ENCODE measurements around the gene ABHD6. TPM values are rescaled to one million over a fixed set of nuclear protein-coding genes. Genes with fewer than 3 reads are reported as not detected.
"Not testable (repeated sequence)": the region's sequence is repeated elsewhere in the genome, so short reads cannot be mapped to it uniquely, and the experiment has no call there.

The ABHD6 gene
- total RNA-seq, 1 donor: 5.5 TPM

DNA sequence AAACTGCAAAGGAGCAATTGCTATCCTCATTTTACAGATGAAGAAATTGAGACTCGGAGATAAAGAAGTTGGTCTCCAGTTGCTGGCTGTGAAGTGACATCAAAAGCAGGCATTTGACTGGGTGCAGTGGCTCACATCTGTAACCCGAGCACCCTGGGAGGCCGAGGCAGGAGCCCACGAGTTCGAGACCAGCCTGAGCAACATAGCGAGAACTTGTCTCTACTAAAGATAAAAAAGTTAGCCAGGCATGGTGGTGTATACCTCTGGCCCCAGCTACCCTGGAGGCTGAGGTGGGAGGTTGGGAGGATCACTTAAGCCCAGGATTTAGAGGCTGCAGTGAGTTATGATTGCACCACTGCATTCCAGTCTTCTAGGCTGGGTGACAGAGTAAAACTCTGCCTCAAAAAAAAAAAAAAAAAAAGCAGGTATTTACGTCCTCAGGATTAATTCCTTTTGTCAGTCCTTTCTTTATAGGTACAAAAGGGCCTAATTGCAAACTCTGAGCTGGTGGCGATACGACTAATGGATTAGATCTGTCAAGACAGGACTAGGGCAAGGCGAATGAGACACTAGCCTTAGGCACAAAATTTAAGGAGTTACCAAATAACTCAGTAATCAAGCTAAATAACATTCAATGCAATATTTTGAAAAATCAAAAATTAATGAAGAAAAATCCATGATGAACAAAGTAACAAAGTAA lies 20.9 kb upstream of the ABHD6 start:
- H3K4me3 ChIP-seq (ENCODE audit: low read depth, low read length): no peak overlapping the region

DNA sequence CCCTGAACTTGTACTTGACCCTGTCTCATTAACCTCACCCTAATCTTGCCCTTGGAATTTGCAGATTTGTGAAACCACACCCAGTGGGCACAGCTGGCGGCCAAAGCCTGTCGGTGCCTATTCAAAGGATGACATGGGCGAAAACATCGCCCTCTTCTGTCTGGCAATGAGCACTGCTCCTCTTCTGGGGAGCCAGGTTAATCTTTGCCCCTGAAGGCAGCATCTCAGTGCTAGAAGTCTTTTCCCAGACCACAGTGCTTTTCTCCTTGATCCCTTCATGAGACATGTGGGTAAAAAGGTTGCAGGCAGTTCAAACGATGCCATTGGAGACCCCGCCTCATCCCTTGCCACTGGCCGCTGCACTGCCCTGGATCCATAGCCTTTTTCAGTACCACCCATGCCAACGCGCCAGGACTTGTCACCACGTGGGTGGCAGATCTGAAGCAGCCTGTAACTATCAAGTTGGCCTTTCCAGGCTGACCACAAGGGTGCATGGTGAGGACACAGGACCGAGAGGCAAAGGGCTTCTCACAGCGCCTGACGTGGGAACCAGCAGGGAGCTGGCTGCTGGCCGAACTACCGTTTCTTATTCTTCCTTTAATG lies 20.3 kb upstream of the ABHD6 start:
- no peak overlapping the region for H3K4me3 ChIP-seq (ENCODE audit: low read depth, low read length)
- DNase-seq (ENCODE audit: low read depth): peak; percentile 56
- TF ChIP-seq, protein P1, sequence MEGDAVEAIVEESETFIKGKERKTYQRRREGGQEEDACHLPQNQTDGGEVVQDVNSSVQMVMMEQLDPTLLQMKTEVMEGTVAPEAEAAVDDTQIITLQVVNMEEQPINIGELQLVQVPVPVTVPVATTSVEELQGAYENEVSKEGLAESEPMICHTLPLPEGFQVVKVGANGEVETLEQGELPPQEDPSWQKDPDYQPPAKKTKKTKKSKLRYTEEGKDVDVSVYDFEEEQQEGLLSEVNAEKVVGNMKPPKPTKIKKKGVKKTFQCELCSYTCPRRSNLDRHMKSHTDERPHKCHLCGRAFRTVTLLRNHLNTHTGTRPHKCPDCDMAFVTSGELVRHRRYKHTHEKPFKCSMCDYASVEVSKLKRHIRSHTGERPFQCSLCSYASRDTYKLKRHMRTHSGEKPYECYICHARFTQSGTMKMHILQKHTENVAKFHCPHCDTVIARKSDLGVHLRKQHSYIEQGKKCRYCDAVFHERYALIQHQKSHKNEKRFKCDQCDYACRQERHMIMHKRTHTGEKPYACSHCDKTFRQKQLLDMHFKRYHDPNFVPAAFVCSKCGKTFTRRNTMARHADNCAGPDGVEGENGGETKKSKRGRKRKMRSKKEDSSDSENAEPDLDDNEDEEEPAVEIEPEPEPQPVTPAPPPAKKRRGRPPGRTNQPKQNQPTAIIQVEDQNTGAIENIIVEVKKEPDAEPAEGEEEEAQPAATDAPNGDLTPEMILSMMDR (IDR thresholded peaks at IDR 0.05; ENCODE audit: insufficient read depth, low read length): peak; percentile 90

More for the DNA sequence above, 20.9 kb upstream of the ABHD6 start:
- TF ChIP-seq, protein P1 (IDR thresholded peaks at IDR 0.05; ENCODE audit: insufficient read depth, low read length): no peak
- no peak for DNase-seq (ENCODE audit: low read depth)

DNA sequence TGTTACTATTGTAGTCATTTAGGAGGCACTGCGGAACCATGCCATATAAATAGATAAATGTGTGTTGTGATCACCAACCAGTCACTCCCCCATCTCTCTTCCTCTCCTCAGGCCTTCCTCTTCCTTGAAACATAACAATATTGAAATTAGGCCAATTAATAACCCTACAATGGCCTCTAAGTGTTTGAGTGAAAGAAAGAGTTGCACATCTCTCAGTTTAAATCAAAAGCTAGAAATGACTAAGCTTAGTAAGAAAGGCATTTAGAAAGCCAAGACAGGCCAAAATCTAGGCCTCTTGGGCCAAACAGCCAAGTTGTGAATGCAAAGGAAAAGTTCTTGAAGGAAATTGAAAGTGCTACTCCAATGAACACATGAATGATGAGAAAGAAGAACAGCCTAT lies 18.7 kb upstream of the ABHD6 start:
- no peak overlapping the region for H3K4me3 ChIP-seq (ENCODE audit: low read depth, low read length)
- no peak for DNase-seq (ENCODE audit: low read depth)
- TF ChIP-seq, protein P1 (IDR thresholded peaks at IDR 0.05; ENCODE audit: insufficient read depth, low read length): no peak

DNA sequence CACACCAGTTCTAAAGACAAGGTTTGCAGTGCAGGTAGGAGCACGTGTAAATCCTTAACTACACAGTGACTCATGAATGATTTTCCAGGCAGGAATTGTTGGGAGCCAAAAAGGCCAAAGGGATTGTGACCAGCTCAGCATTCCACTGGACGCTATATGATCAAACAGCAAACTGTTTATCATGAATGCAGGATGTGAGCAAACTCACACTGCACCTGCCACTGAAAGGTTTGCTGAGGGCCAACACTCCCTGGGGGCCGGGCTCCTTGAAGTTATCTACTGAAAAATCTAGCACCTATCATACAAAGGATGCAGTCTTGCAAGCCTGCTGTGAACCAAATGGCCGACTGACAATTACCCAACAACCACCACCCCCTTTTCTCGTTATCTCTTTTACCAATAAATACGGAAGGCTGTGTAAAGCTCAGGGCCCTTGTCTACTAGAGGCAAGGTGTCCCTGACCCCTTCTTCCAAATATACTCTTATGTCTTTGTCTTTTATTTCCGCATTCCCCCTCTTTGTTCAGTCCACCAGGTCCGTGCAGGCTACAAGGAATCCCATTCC lies 15.3 kb upstream of the ABHD6 start:
- no peak overlapping the region for H3K4me3 ChIP-seq (ENCODE audit: low read depth, low read length)
- no peak for DNase-seq (ENCODE audit: low read depth)
- TF ChIP-seq, protein P1 (IDR thresholded peaks at IDR 0.05; ENCODE audit: insufficient read depth, low read length): no peak

DNA sequence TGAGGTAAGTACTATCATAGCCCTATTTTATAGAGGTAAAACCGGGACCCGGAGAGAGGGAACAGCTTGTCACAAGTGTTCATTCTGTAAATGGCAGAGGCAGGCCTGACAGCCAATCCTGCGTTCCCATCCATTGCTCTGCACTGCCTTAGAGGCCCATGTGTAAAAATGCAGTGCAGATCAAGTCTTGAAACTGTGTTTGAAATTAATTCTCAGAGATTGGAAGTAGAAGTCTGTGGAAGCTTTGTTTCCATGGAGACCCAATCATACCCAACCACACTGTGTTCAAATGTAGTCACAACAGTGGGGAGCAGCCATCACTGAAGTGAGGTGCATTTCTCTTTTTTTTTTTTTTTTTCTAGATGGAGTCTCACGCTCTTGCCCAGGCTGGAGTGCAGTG lies 13.7 kb upstream of the ABHD6 start:
- no peak overlapping the region for H3K4me3 ChIP-seq (ENCODE audit: low read depth, low read length)
- no peak for DNase-seq (ENCODE audit: low read depth)
- TF ChIP-seq, protein P1 (IDR thresholded peaks at IDR 0.05; ENCODE audit: insufficient read depth, low read length): no peak

DNA sequence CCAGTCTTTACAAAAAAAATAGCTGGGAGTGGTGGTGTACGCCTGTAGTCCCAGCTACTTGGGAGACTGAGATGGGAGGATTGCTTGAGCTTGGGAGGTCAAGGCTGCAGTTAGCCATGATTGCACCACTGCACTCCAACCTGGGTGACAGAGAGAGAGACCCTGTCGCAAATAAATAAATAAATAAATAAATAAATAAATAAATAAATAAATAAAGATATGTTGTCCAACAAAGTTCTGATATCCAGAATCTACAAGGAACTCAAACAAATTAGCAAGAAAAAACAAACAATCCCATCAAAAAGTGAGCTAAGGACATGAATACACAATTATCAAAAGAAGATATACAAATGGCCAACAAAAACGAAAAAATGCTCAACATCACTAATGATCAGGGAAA lies 9.7 kb upstream of the ABHD6 start:
- H3K4me3 ChIP-seq (ENCODE audit: low read depth, low read length); DNase-seq (ENCODE audit: low read depth): not testable (repeated sequence)

DNA sequence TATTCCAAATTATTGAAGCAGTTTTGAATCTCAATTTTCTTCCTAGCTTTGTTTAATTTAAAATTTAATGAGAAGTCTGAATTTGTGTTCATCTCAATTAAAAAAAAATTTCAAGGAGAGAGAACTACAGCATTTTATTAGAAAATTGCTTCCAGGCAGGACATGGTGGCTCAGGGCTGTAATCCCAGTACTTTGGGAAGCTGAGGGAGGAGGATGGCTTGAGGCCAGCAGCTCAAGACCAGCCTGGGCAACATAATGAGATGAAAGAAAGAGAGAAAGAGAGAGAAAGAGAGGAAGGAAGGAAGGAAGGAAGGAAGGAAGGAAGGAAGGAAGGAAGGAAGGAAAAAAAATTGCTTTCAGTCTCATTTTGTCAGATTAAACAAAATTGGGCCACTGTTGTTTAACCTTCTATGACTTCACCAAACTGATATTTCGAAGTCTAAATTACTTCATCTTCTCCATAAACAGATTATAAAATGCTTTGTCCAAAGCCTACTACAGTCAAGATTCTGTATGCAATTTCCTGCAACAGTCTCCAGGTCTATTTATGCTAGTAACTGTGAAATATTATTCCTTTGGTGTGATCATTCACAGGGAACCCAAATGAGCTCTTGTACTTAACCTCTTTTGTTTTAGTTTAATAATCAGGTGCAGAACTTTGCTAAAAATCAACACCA lies 6.6 kb upstream of the ABHD6 start:
- H3K4me3 ChIP-seq (ENCODE audit: low read depth, low read length): no peak overlapping the region
- TF ChIP-seq, protein P1 (IDR thresholded peaks at IDR 0.05; ENCODE audit: insufficient read depth, low read length): no peak
- no peak for DNase-seq (ENCODE audit: low read depth)
